Measurements from ENCODE around the gene LPXN. TPM values are rescaled to one million over a fixed set of nuclear protein-coding genes. Genes with fewer than 3 reads are reported as not detected.

LPXN gene
- 2.1 to 2.7 TPM (median 2.3 TPM) in 5 replicates for total RNA-seq (2022; extraction: Qiagen RNA extraction)

GRCh38 chr11:58575377-58576020, at the start of gene LPXN:
Gene LPXN, minus strand, starts transcription at chr11:58575856. Its CDS starts 84 bp downstream, at chr11:58575772.

GRCh38 chr11:58622344-58622743, 46.7 kb upstream of the LPXN start, which contains the start of gene CNTF:
Gene CNTF, plus strand, starts transcription at chr11:58622665. Its CDS starts 88 bp downstream, at chr11:58622753.

GRCh38 chr11:58578635-58579191, 3.1 kb upstream of the LPXN start, which contains the start of gene ZFP91:
Gene ZFP91, plus strand, starts transcription at chr11:58579063. Its CDS starts 219 bp downstream, at chr11:58579282.

GRCh38 chr11:58508005-58508404, 67.7 kb downstream of the LPXN start, which contains the start of gene OR5B21:
Gene OR5B21, minus strand, starts transcription at chr11:58508105. Its CDS starts 0 bp downstream, at chr11:58508105.

Other genes with a start within 250 kb of the LPXN start
- not detected in 5 replicates for gene OR5B17, start 216.8 kb downstream of the LPXN start, total RNA-seq (2022; extraction: Qiagen RNA extraction)
- not detected in 5 replicates for gene OR5B3, start 169.0 kb downstream of the LPXN start, total RNA-seq (2022; extraction: Qiagen RNA extraction)
- gene OR5B2, start 147.7 kb downstream of the LPXN start, total RNA-seq (2022; extraction: Qiagen RNA extraction) = not detected in 5 replicates
- gene OR5B12, start 133.6 kb downstream of the LPXN start, total RNA-seq (2022; extraction: Qiagen RNA extraction) = not detected in 5 replicates
- gene OR5B21, start 67.8 kb downstream of the LPXN start, total RNA-seq (2022; extraction: Qiagen RNA extraction) = not detected in 5 replicates
- gene ZFP91, start 3.2 kb upstream of the LPXN start, total RNA-seq (2022; extraction: Qiagen RNA extraction) = 33.5 to 45.5 TPM (median 40.3 TPM) in 5 replicates
- gene CNTF, start 46.8 kb upstream of the LPXN start, total RNA-seq (2022; extraction: Qiagen RNA extraction) = 1.0 to 1.5 TPM (median 1.2 TPM) in 5 replicates
- not detected in 5 replicates for gene GLYAT, start 156.1 kb upstream of the LPXN start, total RNA-seq (2022; extraction: Qiagen RNA extraction)